SK-N-SH (cell line): ENCODE results near the gene PTPRK. TPM values are rescaled to one million over a fixed set of nuclear protein-coding genes. Genes with fewer than 3 reads are reported as not detected.

ENCODE experiments used
- CTCF ChIA-PET: fragments of 300-600, 350-600 bp; formaldehyde crosslinking; extraction: SDS; loops from one replicate; lab custom pipeline; 2021; lab: Yijun Ruan, JAX
- POLR2A ChIA-PET: fragments of 350-600 bp; sonication (Branson Sonifier 250); formaldehyde crosslinking; extraction: SDS; loops from one replicate; lab custom pipeline; 2020; ENCODE audit warnings: antibody characterized with exemption, inconsistent platforms; lab: Yijun Ruan, JAX
- DNase-seq: peaks from one replicate; pipeline ENCODE4 v3.0.0; 2012
- H2AFZ ChIP-seq: fragments of 200-600 bp; sonication (generic); 2 replicates; pipeline ENCODE4 v1.8.1; 2016; ENCODE audit warnings: antibody characterized with exemption, mild to moderate bottlenecking, low read depth
- H3F3A ChIP-seq: fragments of 200-600 bp; sonication (generic); replicated peaks from 2 replicates; pipeline ENCODE3; 2016; ENCODE audit warnings: antibody characterized with exemption, mild to moderate bottlenecking; ENCODE audit not compliant: insufficient read depth
- H3K27ac ChIP-seq, 2 experiments: fragments of 200-500 bp in 1 of 2; fragments of 200-600 bp in 1 of 2; sonication (Bioruptor generic) in 1 of 2; sonication (generic), shearing (Covaris generic) in 1 of 2; 2 replicates each; pipeline versions ENCODE4 v1.5.1 to v1.6.1; 2014 to 2016; ENCODE audit warnings: low read depth in 2 of 2, inconsistent platforms in 1 of 2, low read length in 1 of 2, mild to moderate bottlenecking in 1 of 2, mixed read lengths in 1 of 2
- H3K27me3 ChIP-seq: fragments of 200-600 bp; sonication (generic), shearing (Covaris generic); 2 replicates; pipeline ENCODE4 v1.6.1; 2016; ENCODE audit warnings: mixed run types; ENCODE audit not compliant: insufficient read depth
- H3K36me3 ChIP-seq, 2 experiments: fragments of 200-500 bp in 1 of 2; fragments of 200-600 bp in 1 of 2; sonication (Bioruptor generic) in 1 of 2; sonication (generic) in 1 of 2; replicated peaks in 1 of 2; 2 replicates each; pipeline versions ENCODE3 to v1.5.1; 2014 to 2016; ENCODE audit warnings: low read length in 1 of 2, mild to moderate bottlenecking in 1 of 2; ENCODE audit not compliant: insufficient read depth in 2 of 2, control insufficient read depth in 1 of 2
- H3K4me1 ChIP-seq, 2 experiments: fragments of 200-500 bp in 1 of 2; fragments of 200-600 bp in 1 of 2; sonication (Bioruptor generic) in 1 of 2; sonication (generic), shearing (Covaris generic) in 1 of 2; 2 replicates each; pipeline versions ENCODE4 v1.5.1 to v1.6.1; 2014 to 2016; ENCODE audit warnings: low read depth in 1 of 2, low read length in 1 of 2, mixed run types in 1 of 2; ENCODE audit not compliant: insufficient read depth in 2 of 2, control insufficient read depth in 1 of 2
- H3K4me2 ChIP-seq: fragments of 200-600 bp; sonication (generic), shearing (Covaris generic); 2 replicates; pipeline ENCODE4 v1.6.1; 2017; ENCODE audit warnings: mixed run types
- H3K4me3 ChIP-seq, 2 experiments: fragments of 200-500 bp in 1 of 2; fragments of 200-600 bp in 1 of 2; sonication (Bioruptor generic) in 1 of 2; sonication (generic), shearing (Covaris generic) in 1 of 2; 2 replicates each; pipeline versions ENCODE4 v1.5.1 to v1.8.1; 2014 to 2016; ENCODE audit warnings: low read depth in 2 of 2, inconsistent platforms in 1 of 2, low read length in 1 of 2, mild to moderate bottlenecking in 1 of 2, mixed read lengths in 1 of 2, moderate library complexity in 1 of 2
- H3K79me2 ChIP-seq: fragments of 200-600 bp; sonication (generic); 2 replicates; pipeline ENCODE4 v1.8.1; 2017; ENCODE audit warnings: mild to moderate bottlenecking; ENCODE audit not compliant: insufficient read depth
- H3K9ac ChIP-seq: fragments of 200-600 bp; sonication (generic); 2 replicates; pipeline ENCODE4 v1.6.1; 2017; ENCODE audit warnings: mixed run types
- H3K9me2 ChIP-seq: fragments of 200-600 bp; sonication (generic); 2 replicates; pipeline ENCODE4 v1.6.1; 2017; ENCODE audit warnings: mixed run types
- H3K9me3 ChIP-seq: fragments of 200-600 bp; sonication (generic); 2 replicates; pipeline ENCODE4 v1.6.1; 2017; ENCODE audit warnings: mixed run types, mild to moderate bottlenecking, moderate library complexity
- H4K20me1 ChIP-seq: fragments of 200-600 bp; sonication (generic); 2 replicates; pipeline ENCODE4 v1.6.1; 2017; ENCODE audit warnings: mild to moderate bottlenecking, mixed run types; ENCODE audit not compliant: insufficient read depth
- CHD2 ChIP-seq: fragments of 150-350 bp; IDR thresholded peaks from 2 replicates; pipeline ENCODE4 v1.6.1; 2018; ENCODE audit warnings: low read length; ENCODE audit not compliant: partially characterized antibody
- FOXJ3 ChIP-seq: sonication (generic); formaldehyde crosslinking; IDR thresholded peaks from 2 replicates; pipeline ENCODE4 v1.5.1; 2020; ENCODE audit warnings: mild to moderate bottlenecking, missing genetic modification reagents
- POLR2AphosphoS5 ChIP-seq: IDR thresholded peaks from 2 replicates; pipeline ENCODE4 v1.6.1; 2012; ENCODE audit warnings: low read depth, low read length
- RCOR1 ChIP-seq: fragments of 150-350 bp; IDR thresholded peaks from 2 replicates; pipeline ENCODE4 v1.6.1; 2017; ENCODE audit warnings: antibody characterized with exemption, low read length
- REST ChIP-seq: IDR thresholded peaks from 2 replicates; pipeline ENCODE4 v1.6.1; 2012; ENCODE audit warnings: mild to moderate bottlenecking, low read depth, low read length, moderate library complexity
- RFX5 ChIP-seq: IDR thresholded peaks from 2 replicates; pipeline ENCODE4 v1.6.1; 2012; ENCODE audit warnings: mild to moderate bottlenecking, improper control_type of control experiment, low read length
- SMC3 ChIP-seq: IDR thresholded peaks from 2 replicates; pipeline ENCODE4 v1.6.1; 2012; ENCODE audit warnings: low read depth, low read length, improper control_type of control experiment
- USF1 ChIP-seq: IDR thresholded peaks from 2 replicates; pipeline ENCODE4 v1.4.0; 2012; ENCODE audit warnings: low read depth, borderline replicate concordance
- YY1 ChIP-seq: IDR thresholded peaks from 2 replicates; pipeline ENCODE4 v1.4.0; 2012; ENCODE audit warnings: low read depth, mild to moderate bottlenecking
- ZBTB33 ChIP-seq: IDR thresholded peaks from 2 replicates; pipeline ENCODE4 v1.4.0; 2012; ENCODE audit warnings: low read depth, borderline replicate concordance
- WGBS: methylation state at CpG from one replicate; pipeline ENCODE4 v1.1.6; 2017; ENCODE audit warnings: low lambda C conversion rate; 5-methylcytosine and 5-hydroxymethylcytosine counted together
- polyA plus RNA-seq, 3 experiments: library from polyadenylated mRNA; depleted of rRNA; stranded (reverse); fragments of >200 nt; gene quantifications; 2 replicates each; pipeline ENCODE4 v1.2.3, GENCODE V29; 2012
- TF ChIP-seq, protein P1 (sequence below): IDR thresholded peaks from 2 replicates; pipeline ENCODE4 v1.4.0; 2012; ENCODE audit warnings: low read depth

PTPRK gene
- polyA plus RNA-seq, 1 of the 3 experiments (the other 2 are of a cell fraction) = 9.5 TPM

- Histone ChIP-seq H3K9ac (no peak overlapping the region), H3K9me3 (no peaks in the 10 kb centered on the region), H3K4me2 (no peak overlapping the region), H3F3A (no peaks in the 10 kb centered on the region), H3K27me3 (no peaks in the 10 kb centered on the region), H2AFZ (no peak overlapping the region), H3K27ac (no peak overlapping the region), H3K9me2 (no peaks in the 10 kb centered on the region), H3K79me2 (peaks cover 19% of the 10 kb centered on the region), H3K36me3 (peaks cover 0 to 17% of the 10 kb centered on the region in 2 experiments), H3K4me3 (no peak overlapping the region), H4K20me1 (no peaks in the 10 kb centered on the region), H3K4me1 (no peaks in the 10 kb centered on the region)
- 83% methylated on average over 3 of the region's 3 CpGs for WGBS
- no peak for DNase-seq
- TF ChIP-seq RFX5 (no peak), YY1 (no peak), RCOR1 (no peak), SMC3 (no peak), REST (no peak), POLR2AphosphoS5 (no peak), CHD2 (no peak), USF1 (no peak), FOXJ3 (CRISPR knock-in tag) (no peak)
- ChIA-PET POLR2A (no interaction called here), CTCF (no interaction called here)
Observed at GRCh38 chr6:128421788-128422187, 98.6 kb downstream of the PTPRK start.

DNA sequence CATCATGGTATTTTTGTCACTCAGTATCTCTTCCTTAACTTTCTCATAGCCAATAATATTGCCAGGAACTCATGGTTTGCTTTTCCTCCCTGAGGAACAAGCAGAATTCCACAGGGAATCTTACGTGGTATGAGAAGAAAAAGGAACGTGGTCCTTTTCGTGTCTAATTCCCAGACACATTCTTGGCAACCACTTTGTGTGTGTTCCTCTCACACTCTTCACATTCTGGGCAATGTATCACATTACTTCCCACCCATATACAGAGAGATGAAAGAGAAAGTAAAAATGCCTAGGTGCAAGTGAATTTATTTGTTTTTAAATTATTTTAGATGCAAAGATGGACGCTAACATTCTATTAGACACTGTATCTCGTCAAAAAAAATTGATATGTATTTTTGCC, 102.7 kb downstream of the PTPRK start:
- 91% methylated on average over 5 of the region's 5 CpGs for WGBS
- Histone ChIP-seq H3K27me3 (no peaks in the 10 kb centered on the region), H3F3A (peaks cover 9% of the 10 kb centered on the region), H3K79me2 (peaks cover 20% of the 10 kb centered on the region; the same call in 1 of the 2 replicates), H2AFZ (no peak overlapping the region), H3K9me3 (no peaks in the 10 kb centered on the region), H4K20me1 (no peaks in the 10 kb centered on the region), H3K36me3 (peaks cover 0 to 17% of the 10 kb centered on the region in 2 experiments), H3K4me2 (no peak overlapping the region), H3K4me1 (peaks cover 0 to 5% of the 10 kb centered on the region in 2 experiments; a peak in 1 of 4 replicates), H3K9me2 (no peaks in the 10 kb centered on the region), H3K27ac (no peak overlapping the region), H3K4me3 (no peak overlapping the region), H3K9ac (no peak overlapping the region)
- POLR2A ChIA-PET = no interaction called here
- CTCF ChIA-PET = no interaction called here
- DNase-seq = no peak
- no peak for TF ChIP-seq ZBTB33
- TF ChIP-seq, protein P1, sequence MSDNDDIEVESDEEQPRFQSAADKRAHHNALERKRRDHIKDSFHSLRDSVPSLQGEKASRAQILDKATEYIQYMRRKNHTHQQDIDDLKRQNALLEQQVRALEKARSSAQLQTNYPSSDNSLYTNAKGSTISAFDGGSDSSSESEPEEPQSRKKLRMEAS = no peak
- TF ChIP-seq CHD2 = no peak
